Activated gamma-delta T cell (primary cell): Measurements from ENCODE around the gene SENP2.

Experiments
- DNase-seq: peaks from one replicate; lab custom pipeline; 2025; lab: John Stamatoyannopoulos, UW

SENP2 gene

GRCh38 chr3:185678027-185678426 lies 91.9 kb downstream of the SENP2 start:
- no peak for DNase-seq

- no peak for DNase-seq
Measured at GRCh38 chr3:185680231-185680630, 94.1 kb downstream of the SENP2 start.
